ENCODE measurements around the gene TTC9C. TPM values are rescaled to one million over a fixed set of nuclear protein-coding genes. Genes with fewer than 3 reads are reported as not detected.

The TTC9C gene
- total and polyA plus RNA-seq, 2 of the 13 experiments (the other 11 are each of a cell fraction or from before 2014, with no cell fraction given), result 28.0 to 36.4 TPM

DNA sequence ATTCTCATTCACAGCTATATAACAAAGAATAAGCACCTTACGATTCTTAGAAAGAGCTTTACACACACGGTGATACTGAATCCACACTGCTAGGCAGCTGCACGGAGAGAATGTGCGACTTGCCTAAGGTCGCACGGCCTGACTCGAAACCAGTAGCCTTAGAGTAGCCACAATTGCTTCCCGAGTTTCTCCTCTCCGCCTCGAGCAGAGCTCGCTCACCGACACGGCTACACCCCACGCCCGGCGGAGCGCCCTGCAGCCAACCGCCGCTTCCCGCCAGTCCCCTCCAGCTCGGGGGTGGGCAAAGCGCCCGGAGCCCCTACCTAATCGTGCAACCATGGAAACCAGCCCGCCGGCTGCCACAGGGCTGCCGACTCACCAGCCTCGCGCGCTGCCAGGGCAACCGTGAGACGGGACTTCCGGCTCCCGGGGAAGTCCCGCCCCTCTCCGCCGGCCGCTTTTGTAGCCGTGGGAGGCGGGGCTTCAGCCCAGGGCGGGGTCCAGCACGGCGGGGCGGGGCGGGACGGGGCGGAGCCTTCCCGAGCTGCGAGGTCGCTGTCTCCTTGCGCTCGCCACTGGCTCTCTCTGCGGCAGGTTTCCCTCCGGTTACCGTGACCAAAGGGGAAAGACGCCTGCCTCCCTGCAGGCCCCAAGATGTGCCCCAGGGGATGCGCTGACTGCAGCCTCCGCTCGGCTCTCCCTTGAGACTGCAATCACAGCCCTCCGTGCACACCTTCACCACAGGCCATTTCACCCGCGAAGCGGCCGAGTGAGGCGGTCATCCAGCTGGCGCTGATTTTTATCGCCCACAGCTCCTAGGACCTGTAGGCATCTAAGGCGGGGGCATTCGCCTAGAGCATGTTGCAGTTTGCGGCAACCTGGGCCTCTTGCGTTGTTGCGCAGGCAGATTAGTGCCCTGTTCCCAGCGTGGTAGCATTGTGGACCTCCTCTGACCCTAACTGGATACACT lies 22.1 kb upstream of the TTC9C start (continued):
- no peak for TF ChIP-seq NAIF1 (CRISPR knock-in tag; IDR thresholded peaks at IDR 0.05; ENCODE audit: borderline replicate concordance)
- no peak for TF ChIP-seq ONECUT2 (CRISPR knock-in tag; IDR thresholded peaks at IDR 0.05)
- TF ChIP-seq ZNF33A (CRISPR knock-in tag; IDR thresholded peaks at IDR 0.05; ENCODE audit: borderline replicate concordance), result no peak
- TF ChIP-seq SP140L (CRISPR knock-in tag; IDR thresholded peaks at IDR 0.05; ENCODE audit: borderline replicate concordance), result no peak
- TF ChIP-seq NPAS2 (CRISPR knock-in tag; IDR thresholded peaks at IDR 0.05; ENCODE audit: borderline replicate concordance), result no peak
- TF ChIP-seq ZNF225 (CRISPR knock-in tag; IDR thresholded peaks at IDR 0.05), result no peak
- peak; percentile 72; the same call in 1 of the 2 replicates for TF ChIP-seq AKAP8 (CRISPR knock-in tag; IDR thresholded peaks at IDR 0.05)
- no peak; the same call in 1 of the 2 replicates for TF ChIP-seq NR2C2 (CRISPR knock-in tag; IDR thresholded peaks at IDR 0.05; ENCODE audit: borderline replicate concordance)
- peak; percentile 97 for TF ChIP-seq ZC3H13 (CRISPR knock-in tag; IDR thresholded peaks at IDR 0.05)
- peak; percentile 99 for TF ChIP-seq RBM22 (optimal IDR thresholded peaks at IDR 0.05; ENCODE audit: low read length)
- TF ChIP-seq MYNN (CRISPR knock-in tag; IDR thresholded peaks at IDR 0.05; ENCODE audit: low read depth), result no peak
- no peak for TF ChIP-seq NCOA5 (CRISPR knock-in tag; IDR thresholded peaks at IDR 0.05)
- no peak for TF ChIP-seq HOXA5 (CRISPR knock-in tag; IDR thresholded peaks at IDR 0.05)
- no peak for TF ChIP-seq CHCHD3 (CRISPR knock-in tag; IDR thresholded peaks at IDR 0.05)
- no peak for TF ChIP-seq ZNF282 (IDR thresholded peaks at IDR 0.05; ENCODE audit: partially characterized antibody)
- TF ChIP-seq ZNF776 (CRISPR knock-in tag; IDR thresholded peaks at IDR 0.05), result 0 out of 2 replicates have a peak, but pooled peaks have one; percentile 59
- TF ChIP-seq KDM5B (CRISPR knock-in tag; IDR thresholded peaks at IDR 0.05; ENCODE audit: borderline replicate concordance), result peak; percentile 49
- no peak for TF ChIP-seq STAT5B (CRISPR knock-in tag; IDR thresholded peaks at IDR 0.05)
- no peak for TF ChIP-seq MIXL1 (CRISPR knock-in tag; IDR thresholded peaks at IDR 0.05)
- TF ChIP-seq ZNF549 (CRISPR knock-in tag; IDR thresholded peaks at IDR 0.05), result no peak
- peak; percentile 78 for TF ChIP-seq RBFOX2 (IDR thresholded peaks at IDR 0.05; ENCODE audit: low read depth, low read length)
- TF ChIP-seq, protein P1, sequence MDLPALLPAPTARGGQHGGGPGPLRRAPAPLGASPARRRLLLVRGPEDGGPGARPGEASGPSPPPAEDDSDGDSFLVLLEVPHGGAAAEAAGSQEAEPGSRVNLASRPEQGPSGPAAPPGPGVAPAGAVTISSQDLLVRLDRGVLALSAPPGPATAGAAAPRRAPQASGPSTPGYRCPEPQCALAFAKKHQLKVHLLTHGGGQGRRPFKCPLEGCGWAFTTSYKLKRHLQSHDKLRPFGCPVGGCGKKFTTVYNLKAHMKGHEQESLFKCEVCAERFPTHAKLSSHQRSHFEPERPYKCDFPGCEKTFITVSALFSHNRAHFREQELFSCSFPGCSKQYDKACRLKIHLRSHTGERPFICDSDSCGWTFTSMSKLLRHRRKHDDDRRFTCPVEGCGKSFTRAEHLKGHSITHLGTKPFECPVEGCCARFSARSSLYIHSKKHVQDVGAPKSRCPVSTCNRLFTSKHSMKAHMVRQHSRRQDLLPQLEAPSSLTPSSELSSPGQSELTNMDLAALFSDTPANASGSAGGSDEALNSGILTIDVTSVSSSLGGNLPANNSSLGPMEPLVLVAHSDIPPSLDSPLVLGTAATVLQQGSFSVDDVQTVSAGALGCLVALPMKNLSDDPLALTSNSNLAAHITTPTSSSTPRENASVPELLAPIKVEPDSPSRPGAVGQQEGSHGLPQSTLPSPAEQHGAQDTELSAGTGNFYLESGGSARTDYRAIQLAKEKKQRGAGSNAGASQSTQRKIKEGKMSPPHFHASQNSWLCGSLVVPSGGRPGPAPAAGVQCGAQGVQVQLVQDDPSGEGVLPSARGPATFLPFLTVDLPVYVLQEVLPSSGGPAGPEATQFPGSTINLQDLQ (CRISPR knock-in tag; IDR thresholded peaks at IDR 0.05), result no peak
- no peak for TF ChIP-seq ZNF101 (CRISPR knock-in tag; IDR thresholded peaks at IDR 0.05; ENCODE audit: borderline replicate concordance, low read depth)
- no peak for TF ChIP-seq NFE2L2 (IDR thresholded peaks at IDR 0.05; ENCODE audit: low read length)
- TF ChIP-seq TOPORS (CRISPR knock-in tag; IDR thresholded peaks at IDR 0.05), result no peak
- no peak for TF ChIP-seq ZNF138 (CRISPR knock-in tag; IDR thresholded peaks at IDR 0.05; ENCODE audit: low read depth)
- no peak for TF ChIP-seq LCORL (IDR thresholded peaks at IDR 0.05)
- no peak for TF ChIP-seq LCORL (CRISPR knock-in tag; IDR thresholded peaks at IDR 0.05)
- TF ChIP-seq CEBPB (IDR thresholded peaks at IDR 0.05; ENCODE audit: borderline replicate concordance, low read depth, low read length), result no peak
